ENCODE results near the gene BPTF.

BPTF gene

GRCh38 chr17:67868176-67868575 is 42.9 kb downstream of the BPTF start:
- no peaks in the 10 kb centered on the region for H3K27me3 ChIP-seq (ENCODE audit: low read length)
- no peak overlapping the region for H2AFZ ChIP-seq (ENCODE audit: low read depth, low read length, severe bottlenecking)
- no peak overlapping the region for H3K9ac ChIP-seq (ENCODE audit: low read length)
- TF ChIP-seq EZH2phosphoT487 (conservative IDR thresholded peaks at IDR 0.05; ENCODE audit: low read length) (no peak), CTCF (IDR thresholded peaks at IDR 0.05; ENCODE audit: insufficient read depth, low read length, poor library complexity, severe bottlenecking) (no peak)
- no peak overlapping the region for H3K4me3 ChIP-seq (ENCODE audit: insufficient read depth, low read length, poor library complexity, severe bottlenecking)
- H4K20me1 ChIP-seq (ENCODE audit: low read depth, low read length), result peaks cover 10% of the 10 kb centered on the region; the same call in 1 of the 2 replicates
- no peak overlapping the region for H3K4me2 ChIP-seq (ENCODE audit: low read depth, low read length, poor library complexity, severe bottlenecking)
- H3F3A ChIP-seq (ENCODE audit: insufficient read depth), result peaks cover 9% of the 10 kb centered on the region; the same call in 1 of the 2 replicates
- no peak overlapping the region for H3K27ac ChIP-seq (ENCODE audit: low read depth, low read length)
- H3K79me2 ChIP-seq (ENCODE audit: insufficient read depth, low read length), result peaks cover 91% of the 10 kb centered on the region
- H3K9me3 ChIP-seq (ENCODE audit: insufficient read depth, low read length), result no peaks in the 10 kb centered on the region
- H3K36me3 ChIP-seq (ENCODE audit: low read length), result peaks cover 13% of the 10 kb centered on the region; the same call in 1 of the 2 replicates
- no peaks in the 10 kb centered on the region for H3K9me2 ChIP-seq (replicated peaks; ENCODE audit: insufficient read depth, low read length)

GRCh38 chr17:67879662-67880061 is 54.4 kb downstream of the BPTF start:
- TF ChIP-seq CTCF (IDR thresholded peaks at IDR 0.05; ENCODE audit: insufficient read depth, low read length, poor library complexity, severe bottlenecking), result no peak
- peaks cover 41% of the 10 kb centered on the region for H3K36me3 ChIP-seq (ENCODE audit: low read length)
- peaks cover 16% of the 10 kb centered on the region for H3F3A ChIP-seq (ENCODE audit: insufficient read depth)
- H3K27ac ChIP-seq (ENCODE audit: low read depth, low read length), result no peak overlapping the region
- H3K9me2 ChIP-seq (replicated peaks; ENCODE audit: insufficient read depth, low read length), result no peaks in the 10 kb centered on the region
- H3K4me2 ChIP-seq (ENCODE audit: low read depth, low read length, poor library complexity, severe bottlenecking), result no peak overlapping the region
- no peak overlapping the region for H3K4me3 ChIP-seq (ENCODE audit: insufficient read depth, low read length, poor library complexity, severe bottlenecking)
- H3K9ac ChIP-seq (ENCODE audit: low read length), result no peak overlapping the region
- H2AFZ ChIP-seq (ENCODE audit: low read depth, low read length, severe bottlenecking), result no peak overlapping the region
- H4K20me1 ChIP-seq (ENCODE audit: low read depth, low read length), result peaks cover 11% of the 10 kb centered on the region; the same call in 1 of the 2 replicates
- peaks cover 57% of the 10 kb centered on the region for H3K79me2 ChIP-seq (ENCODE audit: insufficient read depth, low read length)
- H3K27me3 ChIP-seq (ENCODE audit: low read length), result no peaks in the 10 kb centered on the region
- H3K9me3 ChIP-seq (ENCODE audit: insufficient read depth, low read length), result no peaks in the 10 kb centered on the region

- no peak for TF ChIP-seq EZH2phosphoT487 (conservative IDR thresholded peaks at IDR 0.05; ENCODE audit: low read length)
- TF ChIP-seq CTCF (IDR thresholded peaks at IDR 0.05; ENCODE audit: insufficient read depth, low read length, poor library complexity, severe bottlenecking), result no peak
- peaks cover 19% of the 10 kb centered on the region for H3F3A ChIP-seq (ENCODE audit: insufficient read depth)
- peaks cover 54% of the 10 kb centered on the region for H3K79me2 ChIP-seq (ENCODE audit: insufficient read depth, low read length)
- peaks cover 36% of the 10 kb centered on the region for H3K36me3 ChIP-seq (ENCODE audit: low read length)
- H3K9me2 ChIP-seq (replicated peaks; ENCODE audit: insufficient read depth, low read length), result no peaks in the 10 kb centered on the region
- H2AFZ ChIP-seq (ENCODE audit: low read depth, low read length, severe bottlenecking), result no peak overlapping the region
- no peak overlapping the region for H3K4me2 ChIP-seq (ENCODE audit: low read depth, low read length, poor library complexity, severe bottlenecking)
- no peak overlapping the region for H3K9ac ChIP-seq (ENCODE audit: low read length)
- H4K20me1 ChIP-seq (ENCODE audit: low read depth, low read length), result peaks cover 11% of the 10 kb centered on the region; the same call in 1 of the 2 replicates
- H3K9me3 ChIP-seq (ENCODE audit: insufficient read depth, low read length), result no peaks in the 10 kb centered on the region
- H3K4me3 ChIP-seq (ENCODE audit: insufficient read depth, low read length, poor library complexity, severe bottlenecking), result no peak overlapping the region
- no peak overlapping the region for H3K27ac ChIP-seq (ENCODE audit: low read depth, low read length)
- no peaks in the 10 kb centered on the region for H3K27me3 ChIP-seq (ENCODE audit: low read length)
These were observed 55.8 kb downstream of the BPTF start for GRCh38 chr17:67881083-67881482.

Measured in SU-DHL-6 (cell line).